HepG2 (cell line): ENCODE data around the gene TRA2B. TPM values are rescaled to one million over a fixed set of nuclear protein-coding genes. Genes with fewer than 3 reads are reported as not detected.

Experiments used
- CEBPG ChIP-seq: IDR thresholded peaks from 2 replicates; pipeline ENCODE4 v1.6.1; 2016
- CHD2 ChIP-seq: IDR thresholded peaks from 2 replicates; pipeline ENCODE4 v1.6.1; 2011; ENCODE audit warnings: low read depth, low read length, improper control_type of control experiment
- IRX3 ChIP-seq: sonication (generic); formaldehyde crosslinking; IDR thresholded peaks from 2 replicates; pipeline ENCODE4 v1.8.1; 2023; ENCODE audit warnings: mild to moderate bottlenecking, low read depth, missing genetic modification reagents, borderline replicate concordance
- NR1H2 ChIP-seq: sonication (generic); formaldehyde crosslinking; IDR thresholded peaks from 2 replicates; pipeline ENCODE4 v1.8.1; 2022; ENCODE audit warnings: low read depth, missing genetic modification reagents, borderline replicate concordance
- SIX4 ChIP-seq: sonication (generic); formaldehyde crosslinking; IDR thresholded peaks from 2 replicates; pipeline ENCODE4 v1.4.0; 2020; ENCODE audit warnings: missing genetic modification reagents
- XRCC5 ChIP-seq: fragments of 200-400 bp; formaldehyde crosslinking; optimal IDR thresholded peaks from 2 replicates; pipeline ENCODE3; 2017; ENCODE audit warnings: mild to moderate bottlenecking, low read length
- ZNF251 ChIP-seq: sonication (generic); formaldehyde crosslinking; IDR thresholded peaks from 2 replicates; pipeline ENCODE4 v1.9.0; 2021; ENCODE audit warnings: mild to moderate bottlenecking, missing genetic modification reagents
- ZNF737 ChIP-seq: sonication (generic); formaldehyde crosslinking; IDR thresholded peaks from 2 replicates; pipeline ENCODE4 v1.5.0; 2020; ENCODE audit warnings: missing genetic modification reagents, mild to moderate bottlenecking, borderline replicate concordance
- polyA plus RNA-seq, 8 experiments: library from polyadenylated mRNA; depleted of rRNA in 3 of 8; stranded (reverse) in 7 of 8; unstranded in 1 of 8; fragments of >200 nt; fragmentation: Illumina TruSeq in 4 of 8; extraction: Trizol in 4 of 8; gene quantifications; 2 replicates each; pipeline versions ENCODE4 v1.2.1 to v1.2.3, GENCODE V29; 2011 to 2016; ENCODE audit warnings: low read depth in 4 of 8, missing spikeins in 1 of 8, mixed read lengths in 1 of 8; ENCODE audit not compliant: insufficient read depth in 1 of 8
- total RNA-seq, 5 experiments: library from RNA; depleted of rRNA; stranded (reverse); fragments of >200 nt; fragmentation: Illumina TruSeq; extraction: Trizol; gene quantifications; 2 replicates each; pipeline ENCODE4 v1.2.3, GENCODE V29; 2016; ENCODE audit warnings: low read depth in 1 of 5
- TF ChIP-seq, protein P1 (sequence below): sonication (generic); formaldehyde crosslinking; conservative IDR thresholded peaks from 2 replicates; pipeline ENCODE4 v1.4.0; 2020; ENCODE audit warnings: mild to moderate bottlenecking, missing genetic modification reagents, moderate library complexity
- TF ChIP-seq, protein P2 (sequence below): sonication (generic); formaldehyde crosslinking; IDR thresholded peaks from 2 replicates; pipeline ENCODE4 v1.8.1; 2023; ENCODE audit warnings: mild to moderate bottlenecking, missing genetic modification reagents
- TF ChIP-seq, protein P3 (sequence below): sonication (generic); formaldehyde crosslinking; IDR thresholded peaks from 2 replicates; pipeline ENCODE4 v1.4.0; 2020; ENCODE audit warnings: missing genetic modification reagents, low read depth, mild to moderate bottlenecking, borderline replicate concordance
- TF ChIP-seq, protein P4 (sequence below): sonication (generic); formaldehyde crosslinking; IDR thresholded peaks from 2 replicates; pipeline ENCODE4 v1.4.0; 2020; ENCODE audit warnings: low read depth, mild to moderate bottlenecking, missing genetic modification reagents
- TF ChIP-seq, protein P5 (sequence below): sonication (generic); formaldehyde crosslinking; IDR thresholded peaks from 2 replicates; pipeline ENCODE4 v1.9.0; 2021; ENCODE audit warnings: mild to moderate bottlenecking, missing genetic modification reagents

Gene TRA2B
- total and polyA plus RNA-seq, 2 of the 13 experiments (the other 11 are each of a cell fraction or from before 2014, with no cell fraction given) = 105 to 241 TPM

DNA sequence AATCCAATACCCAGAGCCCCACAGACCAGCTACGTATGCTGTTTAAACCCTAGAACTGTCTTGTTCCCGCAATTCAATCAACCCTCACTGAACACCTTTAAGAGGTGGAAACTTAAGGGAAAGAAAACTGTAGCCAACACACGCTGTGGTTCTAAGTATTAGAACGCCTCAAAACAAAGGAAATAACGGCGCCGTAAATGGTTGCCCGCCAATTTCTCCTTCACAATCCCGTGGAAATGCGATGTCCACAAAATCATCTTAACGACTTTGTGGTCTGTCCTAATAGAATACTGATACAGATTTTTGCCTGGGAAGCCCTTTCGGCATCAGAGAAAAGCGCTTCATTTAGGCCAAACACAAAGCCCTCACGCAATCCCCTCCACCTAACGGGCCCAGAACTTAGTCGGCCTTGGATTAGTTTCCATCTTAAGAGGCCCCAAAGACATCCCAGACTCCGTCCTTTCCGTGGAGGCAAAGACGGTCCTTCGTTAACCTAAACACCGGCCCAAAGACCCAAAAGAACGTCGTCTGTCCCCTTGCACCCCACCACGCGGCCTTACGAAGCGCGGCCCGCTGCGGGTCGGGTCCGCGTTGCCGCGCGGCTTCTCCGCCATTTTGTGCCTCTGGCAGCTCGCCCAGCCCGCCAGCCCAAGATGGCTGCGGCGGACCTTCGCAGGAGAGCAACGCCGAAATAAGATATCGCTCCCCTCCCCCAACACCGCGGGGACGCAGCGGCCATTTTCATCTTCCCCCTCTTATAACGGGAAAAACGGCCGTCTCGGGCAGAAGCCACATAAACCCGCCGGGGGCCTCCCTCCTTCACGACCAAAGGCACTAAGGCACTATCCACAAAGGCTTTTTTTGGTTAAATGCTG is 763 bp downstream of the TRA2B start (continued):
- TF ChIP-seq, protein P1, sequence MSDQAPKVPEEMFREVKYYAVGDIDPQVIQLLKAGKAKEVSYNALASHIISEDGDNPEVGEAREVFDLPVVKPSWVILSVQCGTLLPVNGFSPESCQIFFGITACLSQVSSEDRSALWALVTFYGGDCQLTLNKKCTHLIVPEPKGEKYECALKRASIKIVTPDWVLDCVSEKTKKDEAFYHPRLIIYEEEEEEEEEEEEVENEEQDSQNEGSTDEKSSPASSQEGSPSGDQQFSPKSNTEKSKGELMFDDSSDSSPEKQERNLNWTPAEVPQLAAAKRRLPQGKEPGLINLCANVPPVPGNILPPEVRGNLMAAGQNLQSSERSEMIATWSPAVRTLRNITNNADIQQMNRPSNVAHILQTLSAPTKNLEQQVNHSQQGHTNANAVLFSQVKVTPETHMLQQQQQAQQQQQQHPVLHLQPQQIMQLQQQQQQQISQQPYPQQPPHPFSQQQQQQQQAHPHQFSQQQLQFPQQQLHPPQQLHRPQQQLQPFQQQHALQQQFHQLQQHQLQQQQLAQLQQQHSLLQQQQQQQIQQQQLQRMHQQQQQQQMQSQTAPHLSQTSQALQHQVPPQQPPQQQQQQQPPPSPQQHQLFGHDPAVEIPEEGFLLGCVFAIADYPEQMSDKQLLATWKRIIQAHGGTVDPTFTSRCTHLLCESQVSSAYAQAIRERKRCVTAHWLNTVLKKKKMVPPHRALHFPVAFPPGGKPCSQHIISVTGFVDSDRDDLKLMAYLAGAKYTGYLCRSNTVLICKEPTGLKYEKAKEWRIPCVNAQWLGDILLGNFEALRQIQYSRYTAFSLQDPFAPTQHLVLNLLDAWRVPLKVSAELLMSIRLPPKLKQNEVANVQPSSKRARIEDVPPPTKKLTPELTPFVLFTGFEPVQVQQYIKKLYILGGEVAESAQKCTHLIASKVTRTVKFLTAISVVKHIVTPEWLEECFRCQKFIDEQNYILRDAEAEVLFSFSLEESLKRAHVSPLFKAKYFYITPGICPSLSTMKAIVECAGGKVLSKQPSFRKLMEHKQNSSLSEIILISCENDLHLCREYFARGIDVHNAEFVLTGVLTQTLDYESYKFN (CRISPR knock-in tag) = no peak
- TF ChIP-seq, protein P2, sequence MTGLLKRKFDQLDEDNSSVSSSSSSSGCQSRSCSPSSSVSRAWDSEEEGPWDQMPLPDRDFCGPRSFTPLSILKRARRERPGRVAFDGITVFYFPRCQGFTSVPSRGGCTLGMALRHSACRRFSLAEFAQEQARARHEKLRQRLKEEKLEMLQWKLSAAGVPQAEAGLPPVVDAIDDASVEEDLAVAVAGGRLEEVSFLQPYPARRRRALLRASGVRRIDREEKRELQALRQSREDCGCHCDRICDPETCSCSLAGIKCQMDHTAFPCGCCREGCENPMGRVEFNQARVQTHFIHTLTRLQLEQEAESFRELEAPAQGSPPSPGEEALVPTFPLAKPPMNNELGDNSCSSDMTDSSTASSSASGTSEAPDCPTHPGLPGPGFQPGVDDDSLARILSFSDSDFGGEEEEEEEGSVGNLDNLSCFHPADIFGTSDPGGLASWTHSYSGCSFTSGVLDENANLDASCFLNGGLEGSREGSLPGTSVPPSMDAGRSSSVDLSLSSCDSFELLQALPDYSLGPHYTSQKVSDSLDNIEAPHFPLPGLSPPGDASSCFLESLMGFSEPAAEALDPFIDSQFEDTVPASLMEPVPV (CRISPR knock-in tag) = 0 out of 2 replicates have a peak, but pooled peaks have one; percentile 11
- TF ChIP-seq CHD2 = peak; percentile 65; the same call in 1 of the 2 replicates
- TF ChIP-seq, protein P3, sequence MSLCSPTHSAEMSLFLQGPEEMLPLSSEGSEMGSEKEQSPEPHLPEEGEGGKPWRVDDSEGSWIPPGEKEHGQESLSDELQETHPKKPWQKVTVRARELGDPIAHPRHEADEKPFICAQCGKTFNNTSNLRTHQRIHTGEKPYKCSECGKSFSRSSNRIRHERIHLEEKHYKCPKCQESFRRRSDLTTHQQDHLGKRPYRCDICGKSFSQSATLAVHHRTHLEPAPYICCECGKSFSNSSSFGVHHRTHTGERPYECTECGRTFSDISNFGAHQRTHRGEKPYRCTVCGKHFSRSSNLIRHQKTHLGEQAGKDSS (CRISPR knock-in tag) = peak; percentile 16; the same call in 1 of the 2 replicates
- 0 out of 2 replicates have a peak, but pooled peaks have one; percentile 31 for TF ChIP-seq ZNF737 (CRISPR knock-in tag)
- peak; percentile 34 for TF ChIP-seq XRCC5
- no peak for TF ChIP-seq CEBPG (CRISPR knock-in tag)
- TF ChIP-seq, protein P4, sequence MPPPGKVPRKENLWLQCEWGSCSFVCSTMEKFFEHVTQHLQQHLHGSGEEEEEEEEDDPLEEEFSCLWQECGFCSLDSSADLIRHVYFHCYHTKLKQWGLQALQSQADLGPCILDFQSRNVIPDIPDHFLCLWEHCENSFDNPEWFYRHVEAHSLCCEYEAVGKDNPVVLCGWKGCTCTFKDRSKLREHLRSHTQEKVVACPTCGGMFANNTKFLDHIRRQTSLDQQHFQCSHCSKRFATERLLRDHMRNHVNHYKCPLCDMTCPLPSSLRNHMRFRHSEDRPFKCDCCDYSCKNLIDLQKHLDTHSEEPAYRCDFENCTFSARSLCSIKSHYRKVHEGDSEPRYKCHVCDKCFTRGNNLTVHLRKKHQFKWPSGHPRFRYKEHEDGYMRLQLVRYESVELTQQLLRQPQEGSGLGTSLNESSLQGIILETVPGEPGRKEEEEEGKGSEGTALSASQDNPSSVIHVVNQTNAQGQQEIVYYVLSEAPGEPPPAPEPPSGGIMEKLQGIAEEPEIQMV (CRISPR knock-in tag) = peak; percentile 72
- no peak for TF ChIP-seq SIX4 (CRISPR knock-in tag)
- TF ChIP-seq, protein P5, sequence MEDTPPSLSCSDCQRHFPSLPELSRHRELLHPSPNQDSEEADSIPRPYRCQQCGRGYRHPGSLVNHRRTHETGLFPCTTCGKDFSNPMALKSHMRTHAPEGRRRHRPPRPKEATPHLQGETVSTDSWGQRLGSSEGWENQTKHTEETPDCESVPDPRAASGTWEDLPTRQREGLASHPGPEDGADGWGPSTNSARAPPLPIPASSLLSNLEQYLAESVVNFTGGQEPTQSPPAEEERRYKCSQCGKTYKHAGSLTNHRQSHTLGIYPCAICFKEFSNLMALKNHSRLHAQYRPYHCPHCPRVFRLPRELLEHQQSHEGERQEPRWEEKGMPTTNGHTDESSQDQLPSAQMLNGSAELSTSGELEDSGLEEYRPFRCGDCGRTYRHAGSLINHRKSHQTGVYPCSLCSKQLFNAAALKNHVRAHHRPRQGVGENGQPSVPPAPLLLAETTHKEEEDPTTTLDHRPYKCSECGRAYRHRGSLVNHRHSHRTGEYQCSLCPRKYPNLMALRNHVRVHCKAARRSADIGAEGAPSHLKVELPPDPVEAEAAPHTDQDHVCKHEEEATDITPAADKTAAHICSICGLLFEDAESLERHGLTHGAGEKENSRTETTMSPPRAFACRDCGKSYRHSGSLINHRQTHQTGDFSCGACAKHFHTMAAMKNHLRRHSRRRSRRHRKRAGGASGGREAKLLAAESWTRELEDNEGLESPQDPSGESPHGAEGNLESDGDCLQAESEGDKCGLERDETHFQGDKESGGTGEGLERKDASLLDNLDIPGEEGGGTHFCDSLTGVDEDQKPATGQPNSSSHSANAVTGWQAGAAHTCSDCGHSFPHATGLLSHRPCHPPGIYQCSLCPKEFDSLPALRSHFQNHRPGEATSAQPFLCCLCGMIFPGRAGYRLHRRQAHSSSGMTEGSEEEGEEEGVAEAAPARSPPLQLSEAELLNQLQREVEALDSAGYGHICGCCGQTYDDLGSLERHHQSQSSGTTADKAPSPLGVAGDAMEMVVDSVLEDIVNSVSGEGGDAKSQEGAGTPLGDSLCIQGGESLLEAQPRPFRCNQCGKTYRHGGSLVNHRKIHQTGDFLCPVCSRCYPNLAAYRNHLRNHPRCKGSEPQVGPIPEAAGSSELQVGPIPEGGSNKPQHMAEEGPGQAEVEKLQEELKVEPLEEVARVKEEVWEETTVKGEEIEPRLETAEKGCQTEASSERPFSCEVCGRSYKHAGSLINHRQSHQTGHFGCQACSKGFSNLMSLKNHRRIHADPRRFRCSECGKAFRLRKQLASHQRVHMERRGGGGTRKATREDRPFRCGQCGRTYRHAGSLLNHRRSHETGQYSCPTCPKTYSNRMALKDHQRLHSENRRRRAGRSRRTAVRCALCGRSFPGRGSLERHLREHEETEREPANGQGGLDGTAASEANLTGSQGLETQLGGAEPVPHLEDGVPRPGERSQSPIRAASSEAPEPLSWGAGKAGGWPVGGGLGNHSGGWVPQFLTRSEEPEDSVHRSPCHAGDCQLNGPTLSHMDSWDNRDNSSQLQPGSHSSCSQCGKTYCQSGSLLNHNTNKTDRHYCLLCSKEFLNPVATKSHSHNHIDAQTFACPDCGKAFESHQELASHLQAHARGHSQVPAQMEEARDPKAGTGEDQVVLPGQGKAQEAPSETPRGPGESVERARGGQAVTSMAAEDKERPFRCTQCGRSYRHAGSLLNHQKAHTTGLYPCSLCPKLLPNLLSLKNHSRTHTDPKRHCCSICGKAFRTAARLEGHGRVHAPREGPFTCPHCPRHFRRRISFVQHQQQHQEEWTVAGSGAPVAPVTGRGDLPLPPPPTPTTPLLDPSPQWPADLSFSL (CRISPR knock-in tag) = no peak
- peak; percentile 48; the same call in 1 of the 2 replicates for TF ChIP-seq IRX3 (CRISPR knock-in tag)
- 0 out of 2 replicates have a peak, but pooled peaks have one; percentile 32 for TF ChIP-seq NR1H2 (CRISPR knock-in tag)
- no peak for TF ChIP-seq ZNF251 (CRISPR knock-in tag)
